Neural progenitor cell (in vitro differentiated cells): Measurements from ENCODE around the gene PARP3.

Experiments used
- CTCF ChIP-seq: fragments of 200-600 bp; sonication (generic); IDR thresholded peaks from 2 replicates; pipeline ENCODE4 v1.5.1; 2017; ENCODE audit warnings: antibody characterized with exemption, mild to moderate bottlenecking
- EZH2 ChIP-seq: fragments of 200-600 bp; sonication (generic); IDR thresholded peaks from 2 replicates; pipeline ENCODE4 v1.6.1; 2017; ENCODE audit warnings: antibody characterized with exemption, mild to moderate bottlenecking, moderate library complexity
- EZH2phosphoT487 ChIP-seq: fragments of 200-600 bp; sonication (generic); IDR thresholded peaks from 2 replicates; pipeline ENCODE4 v1.6.1; 2017; ENCODE audit warnings: antibody characterized with exemption

DNA sequence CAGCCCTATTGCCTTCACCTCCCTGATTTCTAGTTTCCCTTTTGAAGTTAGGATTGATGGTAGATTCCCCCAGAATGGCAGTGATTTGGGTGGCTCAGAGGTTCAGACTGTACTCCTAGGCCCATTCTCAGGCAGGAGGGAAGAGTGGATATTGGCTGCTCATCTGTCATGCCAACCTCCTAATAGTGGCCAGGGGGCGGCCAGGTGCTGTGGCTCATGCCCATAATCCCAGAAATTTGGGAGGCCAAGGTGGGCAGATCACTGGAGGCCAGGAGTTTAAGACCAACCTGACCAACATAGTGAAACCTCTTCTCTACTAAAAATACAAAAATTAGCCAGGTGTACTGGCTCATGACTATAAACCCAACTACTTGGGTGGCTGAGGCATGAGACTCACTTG is 11.7 kb upstream of the PARP3 start:
- TF ChIP-seq CTCF (no peak), EZH2 (no peak), EZH2phosphoT487 (no peak)
